Activated T-helper 17 cell treated with anti-CD3 and anti-CD28 coated beads, Interleukin-2, amount 50 U/mL, for 72 hours (primary cell): ENCODE results near the gene CYP26B1. TPM values are rescaled to one million over a fixed set of nuclear protein-coding genes. Genes with fewer than 3 reads are reported as not detected.

Source experiments
- ATAC-seq: fragments of 150-1000 bp; cut with Tn5 transposase; replicated peaks from 2 replicates; pipeline ENCODE4 v1.10.0; 2021; ENCODE audit warnings: mild to moderate bottlenecking, moderate library complexity
- H3K27ac Mint-ChIP-seq: one replicate; pipeline ENCODE4 v1.8.0; 2022; ENCODE audit warnings: mixed read lengths
- H3K27me3 Mint-ChIP-seq: one replicate; pipeline ENCODE4 v1.8.0; 2022; ENCODE audit warnings: mixed read lengths
- H3K36me3 Mint-ChIP-seq: one replicate; pipeline ENCODE4 v1.8.0; 2022; ENCODE audit warnings: low read depth, mild to moderate bottlenecking, mixed read lengths
- H3K4me1 Mint-ChIP-seq: one replicate; pipeline ENCODE4 v1.8.0; 2022; ENCODE audit warnings: mixed read lengths
- H3K4me3 Mint-ChIP-seq: one replicate; pipeline ENCODE4 v1.8.0; 2022; ENCODE audit warnings: mild to moderate bottlenecking, mixed read lengths
- H3K9me3 Mint-ChIP-seq: one replicate; pipeline ENCODE4 v1.8.0; 2022; ENCODE audit warnings: mixed read lengths
- total RNA-seq, 2 donors: library from RNA; stranded (reverse); gene quantifications; one replicate each; pipeline ENCODE4 v1.2.3, GENCODE V29; 2022

CYP26B1 gene
- total RNA-seq, 2 donors from 2014 or later: 0.05 TPM; not detected in 1

- no peak overlapping the region for H3K27ac Mint-ChIP-seq
- peaks cover 61% of the 10 kb centered on the region for H3K27me3 Mint-ChIP-seq
- no peaks in the 10 kb centered on the region for H3K9me3 Mint-ChIP-seq
- ATAC-seq: peak; percentile 20
- H3K36me3 Mint-ChIP-seq: peaks cover 18% of the 10 kb centered on the region
- peaks cover 31% of the 10 kb centered on the region for H3K4me1 Mint-ChIP-seq
- H3K4me3 Mint-ChIP-seq: peak overlapping the region; percentile 76
Observed at GRCh38 chr2:72148837-72149555, 1.3 kb upstream of the CYP26B1 start.

DNA sequence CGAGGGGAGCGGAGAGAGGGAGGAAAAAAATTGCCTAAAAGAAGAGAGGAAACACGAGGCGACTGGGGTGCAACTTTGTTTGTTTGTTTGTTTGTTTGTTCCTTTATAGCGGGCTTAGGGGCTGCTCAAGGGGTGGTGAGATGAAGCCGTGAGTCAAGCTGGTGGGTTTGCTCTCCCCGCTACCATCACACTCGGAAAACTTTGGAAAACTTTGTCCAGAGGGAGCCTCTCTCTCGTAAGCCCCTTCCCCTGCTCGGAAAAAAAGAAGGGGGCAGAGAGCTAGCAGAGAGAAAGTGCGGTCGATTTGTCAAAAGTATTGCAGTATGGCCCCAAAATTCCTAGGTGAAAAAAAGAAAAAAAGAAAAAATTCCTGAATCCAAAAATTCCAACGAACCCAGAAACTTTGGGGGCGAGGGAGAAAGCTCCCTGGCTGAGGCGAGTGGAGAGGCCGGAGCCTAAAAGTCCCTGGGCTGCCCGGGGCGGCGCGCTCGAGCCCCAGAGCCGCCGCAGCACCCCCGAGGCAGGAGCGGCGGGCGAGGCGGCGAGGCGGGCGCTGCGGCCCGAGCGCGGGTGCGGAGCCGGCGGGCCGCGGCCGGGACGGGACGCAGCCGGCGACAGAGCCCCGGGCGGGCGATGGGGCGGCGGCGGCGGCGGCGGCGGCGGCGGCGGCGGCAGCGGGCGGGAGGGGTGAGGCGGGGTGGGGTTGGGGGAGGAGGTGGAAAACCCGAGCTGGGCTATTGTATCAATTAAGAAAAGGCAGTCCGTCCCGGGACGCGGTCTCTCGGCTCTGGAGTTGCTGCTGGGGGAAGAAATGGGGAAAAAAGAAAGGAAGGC is 558 bp upstream of the CYP26B1 start:
- peaks cover 31% of the 10 kb centered on the region for H3K4me1 Mint-ChIP-seq
- peaks cover 18% of the 10 kb centered on the region for H3K36me3 Mint-ChIP-seq
- H3K27me3 Mint-ChIP-seq: peaks cover 63% of the 10 kb centered on the region
- ATAC-seq: no peak
- no peak overlapping the region for H3K27ac Mint-ChIP-seq
- peak overlapping the region; percentile 76 for H3K4me3 Mint-ChIP-seq
- H3K9me3 Mint-ChIP-seq: no peaks in the 10 kb centered on the region

GRCh38 chr2:72146347-72147302 is 1.0 kb downstream of the CYP26B1 start:
- Mint-ChIP-seq H3K27me3 (peaks cover 64% of the 10 kb centered on the region), H3K4me1 (peaks cover 31% of the 10 kb centered on the region), H3K36me3 (peaks cover 18% of the 10 kb centered on the region), H3K4me3 (peak overlapping the region; percentile 37), H3K9me3 (no peaks in the 10 kb centered on the region), H3K27ac (no peak overlapping the region)
- no peak for ATAC-seq

DNA sequence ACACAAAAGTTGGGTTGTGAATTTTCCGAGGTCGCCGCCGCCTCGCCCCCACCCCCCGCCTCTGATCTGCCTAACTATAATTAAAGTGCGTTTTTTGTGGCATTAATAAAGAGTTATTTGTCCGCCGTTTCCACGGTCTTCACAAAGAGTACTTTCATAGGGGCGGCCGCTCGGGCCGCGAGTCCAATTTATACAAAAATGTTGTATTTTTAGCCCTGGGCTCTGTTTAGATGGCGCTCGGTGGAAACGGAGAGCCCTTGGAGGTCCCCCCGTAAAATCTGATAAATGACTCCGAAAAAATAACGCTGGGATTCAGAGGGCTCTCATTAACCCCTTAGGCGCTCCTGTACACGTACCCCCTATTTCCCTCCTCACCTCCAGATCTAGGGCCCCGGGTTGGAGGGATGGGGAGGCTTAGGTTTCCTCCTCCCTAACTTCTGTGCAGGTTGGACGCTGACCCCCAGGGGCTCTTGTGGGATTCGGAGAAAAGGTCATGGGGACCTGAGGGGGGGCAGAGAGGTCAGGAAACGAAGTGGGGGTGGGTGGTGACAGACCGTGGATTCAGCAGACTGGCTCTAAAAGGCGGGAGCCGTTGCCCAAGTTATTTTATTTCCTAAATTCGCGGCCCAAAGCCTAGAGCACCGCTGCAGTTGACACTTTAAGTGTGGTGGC is 1.9 kb downstream of the CYP26B1 start:
- H3K27ac Mint-ChIP-seq: no peak overlapping the region
- H3K4me3 Mint-ChIP-seq: peak overlapping the region; percentile 68
- H3K36me3 Mint-ChIP-seq: peaks cover 18% of the 10 kb centered on the region
- H3K4me1 Mint-ChIP-seq: peaks cover 31% of the 10 kb centered on the region
- peaks cover 57% of the 10 kb centered on the region for H3K27me3 Mint-ChIP-seq
- ATAC-seq: no peak
- H3K9me3 Mint-ChIP-seq: no peaks in the 10 kb centered on the region

DNA sequence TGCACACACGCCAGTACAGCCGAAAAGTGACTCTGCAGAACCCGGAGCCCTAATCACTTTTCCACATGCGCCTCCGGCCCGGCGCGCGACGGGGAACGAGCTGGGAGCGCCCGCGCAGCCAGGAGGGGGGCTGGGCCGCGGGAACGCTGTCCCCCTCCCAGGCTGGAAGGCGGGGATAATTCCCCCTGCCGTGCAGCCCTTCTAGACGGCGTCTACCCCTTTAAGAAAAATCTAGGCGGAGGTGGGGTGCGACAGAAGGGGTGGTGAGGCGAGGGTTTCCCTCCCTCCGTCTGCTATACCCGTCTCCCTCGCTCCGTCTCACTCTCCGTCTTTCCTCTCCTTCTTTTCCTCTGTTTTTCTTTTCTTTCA is 2.4 kb downstream of the CYP26B1 start:
- H3K27ac Mint-ChIP-seq: no peak overlapping the region
- H3K4me3 Mint-ChIP-seq: peak overlapping the region; percentile 68
- peaks cover 18% of the 10 kb centered on the region for H3K36me3 Mint-ChIP-seq
- ATAC-seq: no peak
- H3K4me1 Mint-ChIP-seq: peaks cover 30% of the 10 kb centered on the region
- peaks cover 52% of the 10 kb centered on the region for H3K27me3 Mint-ChIP-seq
- H3K9me3 Mint-ChIP-seq: no peaks in the 10 kb centered on the region

DNA sequence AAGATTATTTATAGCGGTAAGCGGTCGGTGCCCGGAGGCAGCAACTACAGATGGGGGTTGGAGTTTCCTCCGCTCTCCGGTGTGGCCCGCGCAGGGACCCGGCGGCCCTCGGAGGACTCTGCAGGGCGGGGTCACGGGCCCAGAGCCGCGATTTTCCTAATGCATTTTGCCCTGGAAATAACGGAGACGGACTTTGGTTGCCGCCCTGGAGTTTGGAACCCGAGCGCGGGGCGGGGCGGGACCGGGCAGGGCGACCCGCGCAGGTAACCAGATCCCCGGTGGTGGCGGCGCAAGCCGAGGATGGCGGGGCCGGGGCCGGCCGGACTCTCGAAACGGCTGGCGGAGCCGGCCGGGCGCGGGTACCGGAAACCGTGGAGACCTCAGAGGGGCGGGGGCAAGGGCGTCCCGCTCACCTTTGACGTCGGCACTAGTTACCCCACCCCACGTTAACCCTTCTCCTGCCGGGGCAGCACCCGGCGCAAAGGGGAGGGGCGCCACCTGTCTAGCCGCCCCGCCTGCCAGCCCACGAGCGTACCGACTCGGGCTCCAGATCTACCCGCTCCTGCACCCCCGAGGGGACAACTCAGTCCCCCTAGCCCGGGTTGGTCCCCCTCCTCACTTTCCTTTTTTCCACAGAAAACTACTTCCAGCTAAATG is 2.9 kb downstream of the CYP26B1 start:
- H3K4me1 Mint-ChIP-seq: peaks cover 24% of the 10 kb centered on the region
- no peaks in the 10 kb centered on the region for H3K9me3 Mint-ChIP-seq
- ATAC-seq: no peak
- H3K4me3 Mint-ChIP-seq: peak overlapping the region; percentile 68
- peaks cover 47% of the 10 kb centered on the region for H3K27me3 Mint-ChIP-seq
- no peak overlapping the region for H3K27ac Mint-ChIP-seq
- peaks cover 18% of the 10 kb centered on the region for H3K36me3 Mint-ChIP-seq

- Mint-ChIP-seq H3K27me3 (peaks cover 41% of the 10 kb centered on the region), H3K9me3 (no peaks in the 10 kb centered on the region), H3K36me3 (peaks cover 14% of the 10 kb centered on the region), H3K27ac (no peak overlapping the region), H3K4me3 (peak overlapping the region; percentile 5), H3K4me1 (peaks cover 19% of the 10 kb centered on the region)
- no peak for ATAC-seq
Observed at GRCh38 chr2:72144274-72144631, 3.4 kb downstream of the CYP26B1 start.

GRCh38 chr2:72143441-72144273 is 4.0 kb downstream of the CYP26B1 start:
- no peak for ATAC-seq
- H3K36me3 Mint-ChIP-seq: peaks cover 8% of the 10 kb centered on the region
- H3K9me3 Mint-ChIP-seq: no peaks in the 10 kb centered on the region
- H3K27me3 Mint-ChIP-seq: peaks cover 35% of the 10 kb centered on the region
- peak overlapping the region; percentile 5 for H3K4me3 Mint-ChIP-seq
- peaks cover 13% of the 10 kb centered on the region for H3K4me1 Mint-ChIP-seq
- no peak overlapping the region for H3K27ac Mint-ChIP-seq

DNA sequence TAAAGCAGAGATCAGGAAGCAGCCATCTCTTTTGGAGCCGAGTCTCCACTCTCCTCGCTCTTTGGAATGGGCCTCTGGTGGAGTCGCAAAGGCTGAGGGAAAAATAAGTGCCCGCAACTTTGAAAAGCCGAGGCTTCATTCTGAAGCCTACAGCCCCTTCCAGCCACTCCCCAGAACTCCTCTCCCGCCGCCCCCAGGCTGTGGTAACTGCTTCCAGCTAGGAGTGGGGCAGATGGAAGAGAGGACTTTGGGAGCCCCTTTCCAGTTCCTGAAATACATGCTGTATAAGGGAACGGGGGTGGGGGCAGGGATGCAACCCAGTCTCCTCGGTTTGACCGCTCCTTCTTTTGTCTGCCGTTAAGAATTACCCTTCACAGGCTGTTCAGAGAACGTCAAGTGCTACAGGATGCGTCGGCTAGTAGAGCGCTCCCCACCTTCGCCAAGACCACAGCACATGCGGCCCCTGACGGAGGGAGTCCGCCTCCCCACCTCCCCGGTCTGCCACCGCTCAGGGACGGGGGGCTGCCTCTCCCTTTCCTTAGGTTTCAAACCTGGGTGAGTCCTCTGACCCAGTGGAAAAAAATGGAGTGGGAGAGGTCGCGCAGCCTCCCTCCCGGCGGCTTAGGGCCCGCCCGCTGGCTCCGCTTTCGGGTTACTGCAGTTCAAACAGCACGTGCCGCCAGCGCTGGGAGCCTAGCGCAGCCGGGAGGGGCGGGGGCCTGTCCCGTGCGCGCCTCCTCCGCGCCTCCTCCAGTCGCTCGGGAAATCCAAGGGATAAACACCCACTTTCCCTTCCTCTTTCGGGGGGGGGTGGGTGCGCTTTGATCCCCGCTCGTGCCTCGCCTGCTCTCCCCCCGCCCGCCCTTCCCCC is 4.9 kb downstream of the CYP26B1 start:
- Mint-ChIP-seq H3K9me3 (no peaks in the 10 kb centered on the region), H3K27me3 (peaks cover 30% of the 10 kb centered on the region), H3K27ac (no peak overlapping the region), H3K36me3 (peaks cover 7% of the 10 kb centered on the region), H3K4me1 (peaks cover 11% of the 10 kb centered on the region), H3K4me3 (no peak overlapping the region)
- no peak for ATAC-seq

DNA sequence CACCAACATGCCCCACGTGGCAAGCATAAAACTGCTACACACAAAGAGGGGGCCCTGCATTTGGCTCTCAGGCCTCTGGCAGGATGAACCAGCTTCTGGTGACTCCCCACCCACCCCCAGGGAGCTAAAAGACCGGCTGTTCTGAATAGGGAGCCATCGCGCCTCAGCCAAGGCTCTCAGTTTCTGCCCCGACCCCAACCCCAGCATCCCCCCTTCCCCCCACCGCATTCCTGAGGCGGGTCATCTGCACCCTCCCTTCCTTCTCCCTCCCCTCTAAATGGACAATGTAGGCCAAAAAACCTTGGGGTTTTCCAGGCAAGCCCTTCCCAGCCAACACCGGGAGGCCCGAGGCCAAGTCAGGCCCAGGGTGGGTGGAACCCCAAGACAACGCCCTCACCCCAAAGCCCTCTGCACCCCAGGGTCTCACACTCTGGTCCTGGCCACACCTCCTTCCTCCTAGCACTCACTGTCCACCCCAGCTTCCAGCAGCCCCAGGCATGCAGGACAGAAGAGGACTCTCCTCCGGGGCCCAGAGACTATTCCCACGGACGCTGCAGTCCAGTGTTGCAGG is 5.7 kb downstream of the CYP26B1 start:
- Mint-ChIP-seq H3K9me3 (no peaks in the 10 kb centered on the region), H3K4me3 (no peak overlapping the region), H3K4me1 (peaks cover 10% of the 10 kb centered on the region)

DNA sequence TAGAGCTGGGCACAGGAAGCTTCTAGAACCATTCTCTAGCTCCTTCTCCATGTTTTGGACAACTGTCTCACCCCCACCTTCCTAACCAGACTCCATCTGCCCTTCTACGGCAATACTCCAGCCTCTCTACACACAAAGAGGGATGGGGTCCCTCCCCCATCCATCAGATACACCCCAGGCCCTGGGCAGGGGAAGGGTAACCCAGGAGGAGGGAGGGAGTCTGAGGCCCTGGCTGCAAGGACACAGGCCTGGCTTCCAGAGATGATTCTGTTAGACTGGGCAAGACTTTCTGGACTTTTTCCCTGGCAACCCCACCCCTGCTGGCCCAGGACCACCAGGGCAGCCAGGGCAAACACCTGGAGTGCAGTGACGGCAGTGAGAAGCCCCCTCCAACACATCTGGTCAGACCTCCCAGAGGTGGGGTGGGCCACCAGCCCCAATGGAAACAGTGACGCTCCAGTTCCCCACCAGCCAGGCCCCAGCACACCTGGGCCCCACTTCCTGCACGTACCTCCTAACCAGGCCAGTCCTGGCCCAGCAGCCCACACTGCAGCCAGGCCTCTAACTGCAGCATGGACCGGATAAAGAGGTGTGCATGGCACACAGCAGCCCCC is 6.5 kb downstream of the CYP26B1 start:
- Mint-ChIP-seq H3K36me3 (no peaks in the 10 kb centered on the region), H3K27me3 (peaks cover 20% of the 10 kb centered on the region), H3K27ac (no peak overlapping the region), H3K4me3 (no peak overlapping the region), H3K9me3 (no peaks in the 10 kb centered on the region), H3K4me1 (peaks cover 5% of the 10 kb centered on the region)
- no peak for ATAC-seq

More for the DNA sequence above, 5.7 kb downstream of the CYP26B1 start:
- Mint-ChIP-seq H3K36me3 (peaks cover 6% of the 10 kb centered on the region), H3K27ac (no peak overlapping the region), H3K27me3 (peaks cover 28% of the 10 kb centered on the region)
- no peak for ATAC-seq

GRCh38 chr2:72140621-72140960 is 7.1 kb downstream of the CYP26B1 start:
- ATAC-seq: no peak
- H3K4me3 Mint-ChIP-seq: no peak overlapping the region
- no peaks in the 10 kb centered on the region for H3K36me3 Mint-ChIP-seq
- peaks cover 15% of the 10 kb centered on the region for H3K27me3 Mint-ChIP-seq
- H3K27ac Mint-ChIP-seq: no peak overlapping the region
- peaks cover 3% of the 10 kb centered on the region for H3K4me1 Mint-ChIP-seq
- no peaks in the 10 kb centered on the region for H3K9me3 Mint-ChIP-seq
